ENCODE results near the gene KRTAP1-1. TPM values are rescaled to one million over a fixed set of nuclear protein-coding genes. Genes with fewer than 3 reads are reported as not detected.
"Not testable (repeated sequence)": the region's sequence is repeated elsewhere in the genome, so short reads cannot be mapped to it uniquely, and the experiment has no call there.

KRTAP1-1 gene
- total RNA-seq (not detected), polyA plus RNA-seq (not detected)
- long read RNA-seq, donor 1 = 0 reads
- long read RNA-seq, donor 2 = 0 reads
- long read RNA-seq, donor 3 = 0 reads

- H3K4me3 ChIP-seq; ATAC-seq; intact Hi-C loops (cut with DNase I); H3K9me3 ChIP-seq; H3K36me3 ChIP-seq; H3K27ac ChIP-seq; H3K4me1 ChIP-seq: not testable (repeated sequence)
- peaks cover 0 to 11% (median 3%) of the 10 kb centered on the region in 9 donors for H3K27me3 ChIP-seq
- WGBS, 4 donors = 61 to 79% (median 71%) methylated on average over 10 to 14 of the region's 14 CpGs
- peak in 1 of 5 donors; percentile 39 for DNase-seq
Observed at GRCh38 chr17:41040783-41041571, at the start of gene KRTAP1-1. Gene KRTAP1-1, minus strand, starts transcription at chr17:41041450. Its CDS starts 53 bp downstream, at chr17:41041397.

GRCh38 chr17:41088760-41089352 is 47.6 kb upstream of the KRTAP1-1 start:
- H3K4me1 ChIP-seq; H3K9me3 ChIP-seq; H3K27me3 ChIP-seq; DNase-seq; intact Hi-C loops (cut with DNase I); ATAC-seq; H3K36me3 ChIP-seq; H3K27ac ChIP-seq; H3K4me3 ChIP-seq: not testable (repeated sequence)
- WGBS, 4 donors = 42 to 60% (median 56%) methylated on average over 4 of the region's 4 CpGs

GRCh38 chr17:41084100-41084856 is 43.0 kb upstream of the KRTAP1-1 start, which contains the start of gene KRTAP4-7:
Gene KRTAP4-7, plus strand, starts transcription at chr17:41084150. Its CDS starts 57 bp downstream, at chr17:41084207.
- DNase-seq; ATAC-seq; H3K36me3 ChIP-seq; H3K4me3 ChIP-seq; H3K4me1 ChIP-seq; H3K27ac ChIP-seq; H3K9me3 ChIP-seq; intact Hi-C loops (cut with DNase I); H3K27me3 ChIP-seq: not testable (repeated sequence)
- 47 to 79% (median 69%) methylated on average over 6 to 14 of the region's 14 CpGs for WGBS, 4 donors

- WGBS, 4 donors = 71 to 90% (median 74%) methylated on average over 2 of the region's 2 CpGs
- H3K27ac ChIP-seq; H3K4me1 ChIP-seq; ATAC-seq; H3K27me3 ChIP-seq; intact Hi-C loops (cut with DNase I); H3K36me3 ChIP-seq; DNase-seq; H3K4me3 ChIP-seq; H3K9me3 ChIP-seq: not testable (repeated sequence)
Observed at GRCh38 chr17:41083427-41083826, 42.2 kb upstream of the KRTAP1-1 start.

GRCh38 chr17:41082626-41083025 is 41.4 kb upstream of the KRTAP1-1 start:
- TF ChIP-seq CTCF (IDR thresholded peaks at IDR 0.05) = no peak
- TF ChIP-seq POLR2A (IDR thresholded peaks at IDR 0.05) = no peak
- no peak overlapping the region for H3K27ac ChIP-seq
- peaks cover 0 to 7% (median 0%) of the 10 kb centered on the region in 9 donors for H3K27me3 ChIP-seq
- ATAC-seq (no peak), DNase-seq (no peak)
- H3K4me3 ChIP-seq = no peak overlapping the region
- WGBS, 4 donors = 38 to 59% (median 43%) methylated on average over 4 of the region's 4 CpGs
- intact Hi-C loops (cut with DNase I) = no loop called here
- no peaks in the 10 kb centered on the region for H3K36me3 ChIP-seq
- H3K4me1 ChIP-seq = no peaks in the 10 kb centered on the region
- H3K9me3 ChIP-seq = no peaks in the 10 kb centered on the region

- DNase-seq (no peak), ATAC-seq (no peak)
- TF ChIP-seq CTCF (IDR thresholded peaks at IDR 0.05) (no peak), POLR2A (IDR thresholded peaks at IDR 0.05) (no peak)
- no peaks in the 10 kb centered on the region for H3K36me3 ChIP-seq
- no peak overlapping the region for H3K27ac ChIP-seq
- H3K4me1 ChIP-seq = no peaks in the 10 kb centered on the region
- intact Hi-C loops (cut with DNase I) = no loop called here
- peaks cover 0 to 25% (median 3%) of the 10 kb centered on the region in 9 donors for H3K27me3 ChIP-seq
- no peak overlapping the region for H3K4me3 ChIP-seq
- H3K9me3 ChIP-seq = no peaks in the 10 kb centered on the region
Observed at GRCh38 chr17:41076788-41077187, 35.5 kb upstream of the KRTAP1-1 start.

Measured in heart left ventricle (tissue), 16 donors.